Thymus (tissue), 11 donors: Measurements from ENCODE around the gene CLN3. TPM values are rescaled to one million over a fixed set of nuclear protein-coding genes. Genes with fewer than 3 reads are reported as not detected.
"Not testable (repeated sequence)": the region's sequence is repeated elsewhere in the genome, so short reads cannot be mapped to it uniquely, and the experiment has no call there.

Experiments used
- DNase-seq, 9 donors: peaks; one replicate each; pipeline ENCODE4 v3.0.0-alpha.2; 2013; ENCODE audit warnings: low spot score in 9 of 9, low read depth in 6 of 9, missing footprints in 1 of 9
- H3K27ac ChIP-seq, 2 donors: one replicate each; pipeline ENCODE4 v1.5.1; 2013; ENCODE audit warnings: control low read depth in 1 of 2, low read depth in 1 of 2, low read length in 1 of 2, mild to moderate bottlenecking in 1 of 2, moderate library complexity in 1 of 2
- H3K27me3 ChIP-seq, 2 donors: one replicate each; pipeline ENCODE4 v1.5.1; 2013; ENCODE audit warnings: low read length in 1 of 2; ENCODE audit not compliant: control insufficient read depth in 2 of 2, insufficient read depth in 1 of 2
- H3K36me3 ChIP-seq, 2 donors: one replicate each; pipeline ENCODE4 v1.5.1; 2013; ENCODE audit warnings: low read length in 1 of 2, mild to moderate bottlenecking in 1 of 2, moderate library complexity in 1 of 2; ENCODE audit not compliant: control insufficient read depth in 2 of 2, insufficient read depth in 2 of 2
- H3K4me1 ChIP-seq, 2 donors: one replicate each; pipeline ENCODE4 v1.5.1; 2013; ENCODE audit warnings: low read length in 2 of 2; ENCODE audit not compliant: control insufficient read depth in 2 of 2, insufficient read depth in 2 of 2
- H3K4me3 ChIP-seq, 2 donors: one replicate each; pipeline ENCODE4 v1.5.1; 2013; ENCODE audit warnings: low read length in 2 of 2, control low read depth in 1 of 2, mild to moderate bottlenecking in 1 of 2
- H3K9me3 ChIP-seq, 2 donors: one replicate each; pipeline ENCODE4 v1.5.1; 2013; ENCODE audit warnings: low read length in 1 of 2, mild to moderate bottlenecking in 1 of 2; ENCODE audit not compliant: control insufficient read depth in 2 of 2, insufficient read depth in 1 of 2
- WGBS: extraction: QIAGEN DNeasy Blood & Tissue Kit; methylation state at CpG from one replicate; pipeline ENCODE4 v1.1.7; 2013; 5-methylcytosine and 5-hydroxymethylcytosine counted together
- polyA plus RNA-seq: library from polyadenylated mRNA; stranded (reverse); fragments of 200-250 nt; gene quantifications from one replicate; pipeline ENCODE4 v1.2.3, GENCODE V29; 2013
- total RNA-seq: library from RNA; stranded (reverse); fragments of 120-200 nt; gene quantifications from one replicate; pipeline ENCODE4 v1.2.4, GENCODE V29; 2013
- donor health status: healthy.

CLN3 gene
- total and polyA plus RNA-seq, 2 donors: 6.8 to 33.4 TPM

GRCh38 chr16:28496844-28497243, 5.0 kb upstream of the CLN3 start:
- Histone ChIP-seq H3K27me3 (no peaks in the 10 kb centered on the region), H3K9me3 (no peaks in the 10 kb centered on the region), H3K4me1 (peaks cover 17 to 35% of the 10 kb centered on the region in 2 donors), H3K36me3 (no peaks in the 10 kb centered on the region), H3K4me3 (no peak overlapping the region), H3K27ac (no peak overlapping the region)
- 97% methylated on average over 19 of the region's 19 CpGs for WGBS
- DNase-seq: no peak

DNA sequence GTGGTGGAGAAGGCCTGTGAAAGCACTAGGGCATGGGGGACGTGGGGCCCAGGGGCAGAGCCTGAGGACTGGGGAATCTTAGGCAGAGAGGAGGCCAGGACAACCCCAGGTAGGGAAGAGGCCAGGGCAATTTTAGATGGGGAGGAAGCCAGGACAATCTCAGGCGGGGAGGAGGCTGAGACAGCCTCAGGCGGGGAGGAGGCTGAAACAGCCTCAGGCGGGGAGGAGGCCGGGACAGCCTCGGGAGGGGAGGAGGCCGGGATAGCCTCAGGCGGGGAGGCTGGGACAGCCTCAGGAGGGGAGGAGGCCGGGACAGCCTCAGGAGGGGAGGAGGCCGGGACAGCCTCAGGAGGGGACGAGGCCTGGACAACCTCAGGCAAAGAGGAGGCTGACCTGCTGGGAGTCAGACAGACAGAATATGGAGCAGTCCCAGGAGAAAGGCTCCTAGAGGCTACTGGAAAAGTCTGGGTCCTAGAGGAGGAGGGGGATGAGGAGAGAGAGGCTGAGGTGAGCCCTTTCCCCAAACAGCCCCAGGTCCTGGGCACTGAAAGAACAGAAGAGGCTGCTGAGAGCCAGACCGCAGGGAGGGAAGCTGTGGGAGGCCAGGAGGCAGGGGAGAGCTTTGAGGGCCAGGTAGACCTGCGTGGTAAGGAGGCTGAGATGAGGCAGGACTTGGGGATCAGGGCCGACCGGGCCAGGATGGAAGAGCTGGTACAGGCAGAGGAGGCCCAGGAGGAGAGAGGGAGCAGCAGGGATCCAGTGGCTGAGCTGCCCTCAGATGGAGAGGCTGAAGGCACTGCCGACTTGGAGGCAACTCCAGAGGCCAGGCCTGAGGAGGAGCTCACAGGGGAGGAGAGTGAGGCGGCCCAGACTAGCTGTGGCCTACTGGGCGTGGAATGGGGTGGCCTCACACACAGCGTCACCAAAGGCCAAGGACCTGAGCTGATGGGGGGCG, 4.2 kb upstream of the CLN3 start:
- Histone ChIP-seq H3K4me3 (no peak overlapping the region), H3K36me3 (no peaks in the 10 kb centered on the region), H3K9me3 (no peaks in the 10 kb centered on the region), H3K27me3 (no peaks in the 10 kb centered on the region), H3K27ac (peak overlapping the region in 1 of 2 donors; percentile 37), H3K4me1 (peaks cover 17 to 37% of the 10 kb centered on the region in 2 donors)
- DNase-seq: no peak
- 96% methylated on average over 20 of the region's 20 CpGs for WGBS

GRCh38 chr16:28495098-28495793, 3.4 kb upstream of the CLN3 start:
- H3K4me3 ChIP-seq: no peak overlapping the region
- no peaks in the 10 kb centered on the region for H3K27me3 ChIP-seq
- peaks cover 17 to 38% of the 10 kb centered on the region in 2 donors for H3K4me1 ChIP-seq
- H3K36me3 ChIP-seq: no peaks in the 10 kb centered on the region
- WGBS: 95% methylated on average over 13 of the region's 13 CpGs
- DNase-seq: no peak
- H3K27ac ChIP-seq: peak overlapping the region; percentile 97 to 98
- H3K9me3 ChIP-seq: no peaks in the 10 kb centered on the region

DNA sequence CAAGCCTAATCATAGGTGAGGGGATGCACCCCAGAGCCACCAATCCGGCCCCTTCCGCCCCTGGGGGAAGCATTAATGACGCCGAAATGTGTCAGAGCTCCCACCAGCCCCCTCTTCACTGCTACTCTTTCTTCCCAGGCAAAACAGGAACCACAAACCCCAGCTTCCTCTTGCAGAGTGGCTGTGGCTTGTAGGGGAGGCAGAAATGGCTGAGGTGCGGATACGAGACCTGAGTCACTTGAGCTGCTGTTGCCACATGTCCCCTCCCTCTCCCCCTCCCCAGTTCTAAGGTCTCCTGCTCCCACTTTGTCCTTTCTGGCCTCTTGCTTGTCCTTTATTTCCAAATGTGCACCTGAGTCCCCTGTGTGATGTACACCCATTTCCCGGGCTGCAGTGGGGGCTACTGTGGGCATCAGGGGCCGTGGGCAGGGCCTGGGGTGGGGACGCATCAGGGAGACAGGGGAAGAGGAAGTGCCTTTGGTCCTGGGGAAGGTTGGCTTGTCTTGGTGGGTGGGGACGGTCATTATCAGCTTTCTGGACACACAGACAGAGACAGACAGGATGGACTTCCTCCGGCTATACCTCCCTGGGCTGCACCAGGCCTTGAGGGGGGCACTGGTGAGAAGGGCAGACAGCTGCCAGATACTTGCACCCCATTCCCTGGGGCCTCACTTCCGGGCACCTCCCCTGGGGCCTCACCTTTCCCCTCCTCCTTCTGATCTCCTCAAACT, 2.4 kb upstream of the CLN3 start, which contains the start of gene APOBR:
Gene APOBR (plus strand): TSS at position 523 of the 731 bp plus-strand sequence. CDS start 39 bp downstream, at position 562.
- Histone ChIP-seq H3K4me1 (peaks cover 17 to 38% of the 10 kb centered on the region in 2 donors), H3K9me3 (no peaks in the 10 kb centered on the region), H3K27ac (peak within 1 kb of the TSS; percentile 97 to 98), H3K4me3 (peak within 1 kb of the TSS; percentile 41 to 44), H3K36me3 (peaks cover 3 to 5% of the 10 kb centered on the region in 2 donors), H3K27me3 (no peaks in the 10 kb centered on the region)
- DNase-seq: peak; percentile 63 to 96 (median 83)
- 9% methylated on average over 12 of the region's 12 CpGs for WGBS

- H3K27ac ChIP-seq: peak overlapping the region; percentile 98
- peak overlapping the region; percentile 78 to 81 for H3K4me3 ChIP-seq
- H3K27me3 ChIP-seq: no peaks in the 10 kb centered on the region
- DNase-seq: no peak
- peaks cover 19 to 38% of the 10 kb centered on the region in 2 donors for H3K4me1 ChIP-seq
- H3K36me3 ChIP-seq: peaks cover 16 to 18% of the 10 kb centered on the region in 2 donors
- no peaks in the 10 kb centered on the region for H3K9me3 ChIP-seq
- WGBS: 63% methylated on average over 4 of the region's 4 CpGs
Measured at GRCh38 chr16:28492511-28492910, 637 bp upstream of the CLN3 start.

- Histone ChIP-seq H3K27me3 (no peaks in the 10 kb centered on the region), H3K4me3 (peak overlapping the region; percentile 78 to 81), H3K4me1 (peaks cover 19 to 38% of the 10 kb centered on the region in 2 donors), H3K27ac (peak overlapping the region; percentile 98), H3K9me3 (no peaks in the 10 kb centered on the region), H3K36me3 (peaks cover 20 to 28% of the 10 kb centered on the region in 2 donors)
- WGBS: 1% methylated on average over 42 of the region's 42 CpGs
- peak in 1 of 9 donors; percentile 16 for DNase-seq
Measured at GRCh38 chr16:28491230-28491969, 474 bp downstream of the CLN3 start.

- H3K27me3 ChIP-seq: no peaks in the 10 kb centered on the region
- H3K9me3 ChIP-seq: no peaks in the 10 kb centered on the region
- no peak for DNase-seq
- peaks cover 2% of the 10 kb centered on the region in 2 donors for H3K4me1 ChIP-seq
- H3K27ac ChIP-seq: no peak overlapping the region
- peaks cover 41 to 62% of the 10 kb centered on the region in 2 donors for H3K36me3 ChIP-seq
- 97% methylated on average over 5 of the region's 5 CpGs for WGBS
- H3K4me3 ChIP-seq: no peak overlapping the region
Measured at GRCh38 chr16:28486266-28486665, 5.6 kb downstream of the CLN3 start.

- not testable (repeated sequence) for H3K4me1 ChIP-seq, H3K27me3 ChIP-seq, H3K9me3 ChIP-seq, H3K27ac ChIP-seq, H3K4me3 ChIP-seq, DNase-seq
- H3K36me3 ChIP-seq: peaks cover 52 to 68% of the 10 kb centered on the region in 2 donors
- over 99% methylated on average over 5 of the region's 5 CpGs for WGBS
Measured at GRCh38 chr16:28483361-28483760, 8.5 kb downstream of the CLN3 start.
